Stimulated activated CD4-positive, alpha-beta T cell treated with anti-CD3 and anti-CD28 coated beads, TNF-alpha, amount 100 ng/mL, for 24 hours (primary cell): ENCODE data around the gene RALY.

Experiments used
- DNase-seq, 3 experiments: peaks; one replicate each; pipeline ENCODE4 v3.0.0-alpha.2; 2020; ENCODE audit warnings: low read depth in 3 of 3

RALY gene

GRCh38 chr20:34047010-34047687 is 53.4 kb downstream of the RALY start:
- no peak for DNase-seq

GRCh38 chr20:34047917-34048316 is 54.2 kb downstream of the RALY start:
- no peak for DNase-seq

GRCh38 chr20:34049389-34049788 is 55.7 kb downstream of the RALY start:
- DNase-seq: no peak

- no peak for DNase-seq
Measured at GRCh38 chr20:34049897-34050695, 56.4 kb downstream of the RALY start.

- DNase-seq: no peak
Measured at GRCh38 chr20:34052414-34052813, 58.7 kb downstream of the RALY start.

GRCh38 chr20:34055290-34055689 is 61.6 kb downstream of the RALY start:
- DNase-seq: no peak

GRCh38 chr20:34058831-34059230 is 65.1 kb downstream of the RALY start:
- DNase-seq: no peak

GRCh38 chr20:34060970-34061369 is 67.3 kb downstream of the RALY start:
- no peak for DNase-seq

- DNase-seq: no peak
Measured at GRCh38 chr20:34061695-34062094, 68.0 kb downstream of the RALY start.

- no peak for DNase-seq
Measured at GRCh38 chr20:34062570-34063482, 69.1 kb downstream of the RALY start.

GRCh38 chr20:34064286-34064685 is 70.6 kb downstream of the RALY start:
- no peak for DNase-seq

- DNase-seq: no peak
Measured at GRCh38 chr20:34065260-34065659, 71.5 kb downstream of the RALY start.

- no peak for DNase-seq
Measured at GRCh38 chr20:34066476-34067090, 72.9 kb downstream of the RALY start.

GRCh38 chr20:34068001-34068400 is 74.3 kb downstream of the RALY start:
- DNase-seq: no peak

GRCh38 chr20:34069341-34070078 is 75.8 kb downstream of the RALY start:
- DNase-seq: peak; percentile 23 to 42 (median 40)

GRCh38 chr20:34070079-34070439 is 76.3 kb downstream of the RALY start:
- no peak for DNase-seq

- no peak for DNase-seq
Measured at GRCh38 chr20:34070859-34071258, 77.1 kb downstream of the RALY start.

GRCh38 chr20:34072076-34072475 is 78.4 kb downstream of the RALY start:
- no peak for DNase-seq

- no peak for DNase-seq
Measured at GRCh38 chr20:34072778-34073177, 79.1 kb downstream of the RALY start.

GRCh38 chr20:34074101-34074760 is 80.5 kb downstream of the RALY start:
- DNase-seq: peak in 1 of 3 experiments; percentile 42

GRCh38 chr20:34075647-34076046 is 81.9 kb downstream of the RALY start:
- no peak for DNase-seq
